ENCODE data around the gene CHMP4A. TPM values are rescaled to one million over a fixed set of nuclear protein-coding genes. Genes with fewer than 3 reads are reported as not detected.

The CHMP4A gene
- total RNA-seq, 1 experiment from 2014 or later = 34.6 TPM

DNA sequence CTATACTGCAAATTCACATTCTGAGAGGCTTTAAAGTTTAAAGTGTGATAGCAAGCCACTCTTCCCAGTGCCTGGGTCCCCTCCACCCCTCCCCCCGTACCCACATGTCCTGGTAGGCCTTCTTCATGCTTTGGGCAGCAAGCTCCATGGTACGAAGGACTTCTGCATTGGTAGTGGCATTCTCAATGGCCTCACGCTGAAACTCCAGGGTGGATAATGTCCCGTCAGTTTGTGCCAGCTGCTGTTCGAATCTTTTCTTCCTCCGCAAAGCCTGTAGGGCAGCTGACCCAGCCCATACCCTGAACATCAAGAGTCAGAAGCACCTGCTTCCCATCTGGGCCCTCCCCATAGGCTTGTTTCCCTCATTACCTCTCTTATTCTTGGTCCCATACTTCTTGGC, 2.0 kb downstream of the CHMP4A start:
- RAD21 ChIA-PET (ENCODE audit: low non-redundant PET in 1 of 2, low total read pairs in 2 of 2, uncharacterized antibody in 2 of 2, unreplicated experiment in 2 of 2) = no interaction called here
- H3K4me3 ChIP-seq (replicated peaks in 1 of 2; ENCODE audit: low read depth in 1 of 2, low read length in 2 of 2) = no peak overlapping the region
- ATAC-seq (no peak), DNase-seq (ENCODE audit: low read depth, low spot score) (no peak)
- H3K27ac ChIP-seq (ENCODE audit: low read depth, low read length) = no peak overlapping the region
- H3K9me3 ChIP-seq (ENCODE audit: control insufficient read depth in 1 of 2, insufficient read depth in 1 of 2, low read depth in 1 of 2, low read length in 2 of 2) = no peaks in the 10 kb centered on the region
- CTCF ChIA-PET = no interaction called here
- H3K36me3 ChIP-seq (ENCODE audit: control insufficient read depth in 1 of 2, insufficient read depth in 2 of 2, low read length in 2 of 2) = peaks cover 11 to 20% of the 10 kb centered on the region in 2 experiments; a peak in 3 of 4 replicates
- H3K9ac ChIP-seq (ENCODE audit: low read length) = no peak overlapping the region
- H2AFZ ChIP-seq (ENCODE audit: low read depth, low read length, poor library complexity, severe bottlenecking) = no peak overlapping the region
- no peak overlapping the region for H3K4me2 ChIP-seq (ENCODE audit: low read length)
- H3K9me2 ChIP-seq (ENCODE audit: insufficient read depth) = no peaks in the 10 kb centered on the region
- POLR2A ChIA-PET = no interaction called here
- H4K20me1 ChIP-seq (ENCODE audit: insufficient read depth) = no peaks in the 10 kb centered on the region
- peaks cover 20 to 27% of the 10 kb centered on the region in 2 experiments for H3K4me1 ChIP-seq (ENCODE audit: control insufficient read depth in 1 of 2, insufficient read depth in 2 of 2, low read length in 2 of 2)
- H3K79me2 ChIP-seq (ENCODE audit: insufficient read depth, low read length) = peaks cover 11% of the 10 kb centered on the region; the same call in 1 of the 2 replicates
- TF ChIP-seq YY1 (IDR thresholded peaks at IDR 0.05; ENCODE audit: extremely low read depth, insufficient replicate concordance, low read depth, low read length) (no peak), EZH2 (IDR thresholded peaks at IDR 0.05) (no peak)
- no peaks in the 10 kb centered on the region for H3K27me3 ChIP-seq (ENCODE audit: insufficient read depth, low read length)
- BruUV-seq (replicated peaks) = no TSS peak
- intact Hi-C loops (cut with micrococcal nuclease) = loop anchor here (5.0 to 10.0 kb wide), 2 partner anchors 99 to 223 kb away; partner anchors contain the start of genes DCAF11 and NRL

DNA sequence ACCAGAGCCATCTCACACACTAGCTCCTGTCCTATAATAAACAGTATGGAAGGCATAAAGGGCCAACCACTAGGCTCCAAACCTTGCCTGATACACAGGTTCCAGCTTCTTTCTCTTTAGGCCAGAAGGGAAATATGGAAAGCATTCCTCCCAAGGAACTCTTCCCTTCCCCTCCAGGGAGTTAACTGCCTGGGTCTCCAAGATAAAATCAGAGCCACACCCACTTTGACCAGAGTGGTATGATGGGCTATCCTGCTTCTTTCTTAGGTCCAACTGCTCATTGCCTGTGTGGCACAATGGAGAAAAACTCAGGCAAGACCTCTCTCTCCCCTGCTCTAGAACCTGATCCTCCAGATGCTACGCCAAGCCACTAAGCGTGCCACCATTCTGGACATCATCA, 5.7 kb downstream of the CHMP4A start:
- no peak overlapping the region for H3K4me3 ChIP-seq (replicated peaks in 1 of 2; ENCODE audit: low read depth in 1 of 2, low read length in 2 of 2)
- no peaks in the 10 kb centered on the region for H3K27me3 ChIP-seq (ENCODE audit: insufficient read depth, low read length)
- TF ChIP-seq, protein P1, sequence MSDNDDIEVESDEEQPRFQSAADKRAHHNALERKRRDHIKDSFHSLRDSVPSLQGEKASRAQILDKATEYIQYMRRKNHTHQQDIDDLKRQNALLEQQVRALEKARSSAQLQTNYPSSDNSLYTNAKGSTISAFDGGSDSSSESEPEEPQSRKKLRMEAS (IDR thresholded peaks at IDR 0.05) = no peak
- TF ChIP-seq SIN3A (IDR thresholded peaks at IDR 0.05; ENCODE audit: low read depth) (no peak), POLR2A (IDR thresholded peaks at IDR 0.05; ENCODE audit: borderline replicate concordance, extremely low read depth, insufficient read depth, insufficient read length) (no peak), YY1 (IDR thresholded peaks at IDR 0.05; ENCODE audit: extremely low read depth, insufficient replicate concordance, low read depth, low read length) (no peak), REST (IDR thresholded peaks at IDR 0.05; ENCODE audit: low read depth) (no peak)
- peaks cover 20 to 34% of the 10 kb centered on the region in 2 experiments for H3K36me3 ChIP-seq (ENCODE audit: control insufficient read depth in 1 of 2, insufficient read depth in 2 of 2, low read length in 2 of 2)
- no peak for ATAC-seq
- H3K9me3 ChIP-seq (ENCODE audit: control insufficient read depth in 1 of 2, insufficient read depth in 1 of 2, low read depth in 1 of 2, low read length in 2 of 2) = peaks cover 3 to 5% of the 10 kb centered on the region in 2 experiments; a peak in 1 of 4 replicates
- H3K9me2 ChIP-seq (ENCODE audit: insufficient read depth) = no peaks in the 10 kb centered on the region
- ChIA-PET POLR2A (interaction anchor here (1.9 kb wide), 1 partner anchor 12 kb away, joined by 4 read pairs; the partner anchor contains the start of gene TM9SF1), RAD21 (ENCODE audit: low non-redundant PET in 1 of 2, low total read pairs in 2 of 2, uncharacterized antibody in 2 of 2, unreplicated experiment in 2 of 2) (no interaction called here), CTCF (no interaction called here)
- no peak for DNase-seq (ENCODE audit: low read depth, low spot score)
- intact Hi-C loops (cut with micrococcal nuclease) = no loop called here
- BruUV-seq (replicated peaks) = no TSS peak
- H4K20me1 ChIP-seq (ENCODE audit: insufficient read depth) = no peaks in the 10 kb centered on the region
- H3K4me1 ChIP-seq (ENCODE audit: control insufficient read depth in 1 of 2, insufficient read depth in 2 of 2, low read length in 2 of 2) = peaks cover 0 to 4% of the 10 kb centered on the region in 2 experiments; a peak in 1 of 4 replicates
- no peak overlapping the region for H3K4me2 ChIP-seq (ENCODE audit: low read length)
- H3K27ac ChIP-seq (ENCODE audit: low read depth, low read length) = no peak overlapping the region
- H3K79me2 ChIP-seq (ENCODE audit: insufficient read depth, low read length) = peaks cover 11% of the 10 kb centered on the region; the same call in 1 of the 2 replicates
- H2AFZ ChIP-seq (ENCODE audit: low read depth, low read length, poor library complexity, severe bottlenecking) = no peak overlapping the region
- H3K9ac ChIP-seq (ENCODE audit: low read length) = no peak overlapping the region

All from HCT116 (cell line).